Body of pancreas (tissue), 4 donors: ENCODE data around the gene PKNOX2.

Source experiments
- CTCF ChIP-seq, 7 experiments: fragments of 450-650 bp in 4 of 7; fragments of 200-600 bp in 3 of 7; sonication (generic) in 3 of 7; IDR thresholded peaks; one replicate each; pipeline ENCODE4 v1.5.1; 2016 to 2019; ENCODE audit warnings: antibody characterized with exemption in 7 of 7
- POLR2A ChIP-seq, 3 donors: fragments of 450-650 bp; IDR thresholded peaks; one replicate each; pipeline ENCODE4 v1.6.1; 2016; ENCODE audit warnings: antibody characterized with exemption in 3 of 3, mild to moderate bottlenecking in 2 of 3

- TF ChIP-seq CTCF (IDR thresholded peaks at IDR 0.05) (no peak), POLR2A (IDR thresholded peaks at IDR 0.05) (no peak)
Observed at GRCh38 chr11:125455851-125456250, 291.3 kb downstream of the PKNOX2 start.
